MM.1S (cell line): Measurements from ENCODE around the gene TP63.

ENCODE experiments used
- CTCF ChIP-seq: fragments of 300-600 bp; sonication (generic); IDR thresholded peaks from 2 replicates; pipeline ENCODE4 v1.5.1; 2016; ENCODE audit warnings: antibody characterized with exemption, low read length, mixed read lengths
- EZH2 ChIP-seq: fragments of 300-600 bp; sonication (generic); optimal IDR thresholded peaks from 2 replicates; pipeline ENCODE3; 2017; ENCODE audit warnings: low read depth, mild to moderate bottlenecking, antibody characterized with exemption, low read length, mixed read lengths
- EZH2phosphoT487 ChIP-seq: fragments of 300-600 bp; sonication (generic); IDR thresholded peaks from 2 replicates; pipeline ENCODE4 v1.6.1; 2018; ENCODE audit warnings: antibody characterized with exemption, low read length

GRCh38 chr3:189902230-189903186 is 271.3 kb downstream of the TP63 start:
- no peak for TF ChIP-seq CTCF
- TF ChIP-seq EZH2 = no peak
- TF ChIP-seq EZH2phosphoT487 = no peak
